A172 (cell line): ENCODE measurements around the gene PPFIA2. TPM values are rescaled to one million over a fixed set of nuclear protein-coding genes. Genes with fewer than 3 reads are reported as not detected.

ENCODE experiments used
- DNase-seq: peaks from one replicate; pipeline ENCODE4 v3.0.0-alpha.2; 2015; ENCODE audit warnings: low spot score
- total RNA-seq: library from RNA; depleted of rRNA; stranded (reverse); fragments of >200 nt; shearing (Covaris generic); gene quantifications from 2 replicates; pipeline ENCODE4 v1.2.3, GENCODE V29; 2014

Gene PPFIA2
- total RNA-seq, 1 experiment from 2014 or later: 0.62 TPM

- DNase-seq: peak; percentile 71
Observed at GRCh38 chr12:81450920-81451739, 308.0 kb downstream of the PPFIA2 start.

GRCh38 chr12:81441629-81442028, 317.5 kb downstream of the PPFIA2 start:
- DNase-seq: no peak

- DNase-seq: no peak
Observed at GRCh38 chr12:81440001-81440400, 319.1 kb downstream of the PPFIA2 start.

GRCh38 chr12:81439344-81439743, 319.8 kb downstream of the PPFIA2 start:
- DNase-seq: no peak

- DNase-seq: no peak
Observed at GRCh38 chr12:81417056-81417455, 342.1 kb downstream of the PPFIA2 start.

GRCh38 chr12:81416571-81416970, 342.6 kb downstream of the PPFIA2 start:
- DNase-seq: no peak

- DNase-seq: no peak
Observed at GRCh38 chr12:81414441-81414840, 344.7 kb downstream of the PPFIA2 start.

GRCh38 chr12:81412940-81413339, 346.2 kb downstream of the PPFIA2 start:
- no peak for DNase-seq

GRCh38 chr12:81403348-81403747, 355.8 kb downstream of the PPFIA2 start:
- DNase-seq: no peak

- DNase-seq: no peak
Observed at GRCh38 chr12:81401241-81401640, 357.9 kb downstream of the PPFIA2 start.

- no peak for DNase-seq
Observed at GRCh38 chr12:81400024-81400423, 359.1 kb downstream of the PPFIA2 start.

GRCh38 chr12:81395431-81395830, 363.7 kb downstream of the PPFIA2 start:
- no peak for DNase-seq

GRCh38 chr12:81389550-81390099, 369.5 kb downstream of the PPFIA2 start:
- no peak for DNase-seq

GRCh38 chr12:81386101-81386500, 373.0 kb downstream of the PPFIA2 start:
- no peak for DNase-seq

GRCh38 chr12:81381951-81382350, 377.2 kb downstream of the PPFIA2 start:
- no peak for DNase-seq

GRCh38 chr12:81378601-81379285, 380.4 kb downstream of the PPFIA2 start:
- DNase-seq: no peak

- DNase-seq: no peak
Observed at GRCh38 chr12:81377771-81378170, 381.4 kb downstream of the PPFIA2 start.

GRCh38 chr12:81375969-81376368, 383.2 kb downstream of the PPFIA2 start:
- DNase-seq: no peak

- DNase-seq: no peak
Observed at GRCh38 chr12:81370456-81370855, 388.7 kb downstream of the PPFIA2 start.

- DNase-seq: no peak
Observed at GRCh38 chr12:81369175-81369574, 390.0 kb downstream of the PPFIA2 start.

- DNase-seq: no peak
Observed at GRCh38 chr12:81365284-81365683, 393.9 kb downstream of the PPFIA2 start.

- no peak for DNase-seq
Observed at GRCh38 chr12:81360916-81361315, 398.2 kb downstream of the PPFIA2 start.

- no peak for DNase-seq
Observed at GRCh38 chr12:81359736-81360135, 399.4 kb downstream of the PPFIA2 start.
